Loucy (cell line): Measurements from ENCODE around the gene SLC39A11.
"Not testable (repeated sequence)": the region's sequence is repeated elsewhere in the genome, so short reads cannot be mapped to it uniquely, and the experiment has no call there.

Experiments used
- H2AFZ ChIP-seq: fragments of 200-600 bp; sonication (generic); 2 replicates; pipeline ENCODE4 v1.6.0; 2016; ENCODE audit warnings: antibody characterized with exemption, mild to moderate bottlenecking, low read length, moderate library complexity
- H3F3A ChIP-seq: fragments of 200-600 bp; 2 replicates; pipeline ENCODE4 v1.6.0; 2016; ENCODE audit warnings: antibody characterized with exemption, low read depth, mild to moderate bottlenecking
- H3K27me3 ChIP-seq: fragments of 200-600 bp; sonication (generic); 2 replicates; pipeline ENCODE4 v1.6.1; 2014; ENCODE audit warnings: low read length, mild to moderate bottlenecking; ENCODE audit not compliant: insufficient read depth, poor library complexity, severe bottlenecking
- H3K36me3 ChIP-seq: fragments of 200-600 bp; sonication (generic); 2 replicates; pipeline ENCODE4 v1.6.1; 2016; ENCODE audit warnings: low read length; ENCODE audit not compliant: insufficient read depth
- H3K4me1 ChIP-seq: fragments of 200-600 bp; sonication (generic); 2 replicates; pipeline ENCODE4 v1.5.1; 2014; ENCODE audit warnings: low read length, mild to moderate bottlenecking; ENCODE audit not compliant: insufficient read depth, poor library complexity, severe bottlenecking
- H3K4me2 ChIP-seq: fragments of 200-600 bp; sonication (generic); 2 replicates; pipeline ENCODE4 v1.6.0; 2014; ENCODE audit warnings: antibody characterized with exemption, low read length, low read depth, mild to moderate bottlenecking; ENCODE audit not compliant: poor library complexity, severe bottlenecking
- H3K4me3 ChIP-seq: fragments of 200-600 bp; sonication (generic); 2 replicates; pipeline ENCODE4 v1.5.1; 2014; ENCODE audit warnings: low read length, mild to moderate bottlenecking, mixed read lengths; ENCODE audit not compliant: poor library complexity, severe bottlenecking
- H3K79me2 ChIP-seq: fragments of 200-600 bp; sonication (generic); 2 replicates; pipeline ENCODE4 v1.6.1; 2014; ENCODE audit warnings: low read length; ENCODE audit not compliant: insufficient read depth
- H3K9ac ChIP-seq: fragments of 200-600 bp; sonication (generic); 2 replicates; pipeline ENCODE4 v1.6.0; 2014; ENCODE audit warnings: mild to moderate bottlenecking, low read depth, low read length, moderate library complexity; ENCODE audit not compliant: poor library complexity, severe bottlenecking
- H3K9me2 ChIP-seq: fragments of 200-600 bp; sonication (generic); replicated peaks from 2 replicates; pipeline ENCODE4 v1.6.1; 2016; ENCODE audit warnings: low read depth, low read length, mixed read lengths
- H3K9me3 ChIP-seq: fragments of 200-600 bp; sonication (generic); 2 replicates; pipeline ENCODE4 v1.6.1; 2014; ENCODE audit warnings: mild to moderate bottlenecking, antibody characterized with exemption, low read length, low read depth; ENCODE audit not compliant: insufficient read depth
- H4K20me1 ChIP-seq: fragments of 200-600 bp; sonication (generic); 2 replicates; pipeline ENCODE4 v1.6.0; 2014; ENCODE audit warnings: antibody characterized with exemption, low read length, mild to moderate bottlenecking; ENCODE audit not compliant: insufficient read depth, poor library complexity, severe bottlenecking
- EZH2phosphoT487 ChIP-seq: fragments of 200-600 bp; IDR thresholded peaks from 2 replicates; pipeline ENCODE4 v1.6.1; 2018; ENCODE audit warnings: antibody characterized with exemption, mild to moderate bottlenecking, moderate library complexity, borderline replicate concordance
- TF ChIP-seq, protein P1 (sequence below): fragments of 200-600 bp; sonication (generic); conservative IDR thresholded peaks from 2 replicates; pipeline ENCODE4 v1.5.1; 2014; ENCODE audit warnings: mild to moderate bottlenecking, antibody characterized with exemption, low read length

The SLC39A11 gene

DNA sequence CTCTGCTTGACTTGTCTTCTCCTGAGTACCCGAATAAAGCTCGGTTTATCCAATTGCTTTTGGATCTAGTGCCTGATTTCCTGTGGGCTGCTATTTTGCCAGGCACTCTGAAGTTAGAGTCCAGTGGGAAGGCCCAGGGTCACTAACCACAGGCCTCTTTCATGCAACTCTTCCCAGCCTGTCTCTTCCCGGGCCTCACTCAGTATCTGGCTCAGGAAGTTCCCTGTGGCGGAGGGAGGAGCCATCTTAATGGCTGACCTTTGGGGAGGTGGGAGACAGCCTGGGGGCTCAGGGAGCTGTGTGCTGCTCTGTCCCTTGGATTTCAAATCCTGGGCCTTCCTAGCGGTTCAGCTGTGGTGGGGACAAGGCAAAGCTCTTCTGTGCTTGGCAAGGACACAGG, 328.5 kb downstream of the SLC39A11 start:
- Histone ChIP-seq H3K9ac (no peak overlapping the region), H3K4me3 (no peak overlapping the region), H3K36me3 (no peaks in the 10 kb centered on the region), H3F3A (no peaks in the 10 kb centered on the region), H4K20me1 (no peaks in the 10 kb centered on the region), H2AFZ (no peak overlapping the region), H3K4me1 (no peaks in the 10 kb centered on the region), H3K9me2 (no peaks in the 10 kb centered on the region), H3K9me3 (no peaks in the 10 kb centered on the region), H3K27me3 (no peaks in the 10 kb centered on the region), H3K4me2 (no peak overlapping the region), H3K79me2 (no peaks in the 10 kb centered on the region)
- TF ChIP-seq EZH2phosphoT487, result no peak
- TF ChIP-seq, protein P1, sequence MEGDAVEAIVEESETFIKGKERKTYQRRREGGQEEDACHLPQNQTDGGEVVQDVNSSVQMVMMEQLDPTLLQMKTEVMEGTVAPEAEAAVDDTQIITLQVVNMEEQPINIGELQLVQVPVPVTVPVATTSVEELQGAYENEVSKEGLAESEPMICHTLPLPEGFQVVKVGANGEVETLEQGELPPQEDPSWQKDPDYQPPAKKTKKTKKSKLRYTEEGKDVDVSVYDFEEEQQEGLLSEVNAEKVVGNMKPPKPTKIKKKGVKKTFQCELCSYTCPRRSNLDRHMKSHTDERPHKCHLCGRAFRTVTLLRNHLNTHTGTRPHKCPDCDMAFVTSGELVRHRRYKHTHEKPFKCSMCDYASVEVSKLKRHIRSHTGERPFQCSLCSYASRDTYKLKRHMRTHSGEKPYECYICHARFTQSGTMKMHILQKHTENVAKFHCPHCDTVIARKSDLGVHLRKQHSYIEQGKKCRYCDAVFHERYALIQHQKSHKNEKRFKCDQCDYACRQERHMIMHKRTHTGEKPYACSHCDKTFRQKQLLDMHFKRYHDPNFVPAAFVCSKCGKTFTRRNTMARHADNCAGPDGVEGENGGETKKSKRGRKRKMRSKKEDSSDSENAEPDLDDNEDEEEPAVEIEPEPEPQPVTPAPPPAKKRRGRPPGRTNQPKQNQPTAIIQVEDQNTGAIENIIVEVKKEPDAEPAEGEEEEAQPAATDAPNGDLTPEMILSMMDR, result no peak

DNA sequence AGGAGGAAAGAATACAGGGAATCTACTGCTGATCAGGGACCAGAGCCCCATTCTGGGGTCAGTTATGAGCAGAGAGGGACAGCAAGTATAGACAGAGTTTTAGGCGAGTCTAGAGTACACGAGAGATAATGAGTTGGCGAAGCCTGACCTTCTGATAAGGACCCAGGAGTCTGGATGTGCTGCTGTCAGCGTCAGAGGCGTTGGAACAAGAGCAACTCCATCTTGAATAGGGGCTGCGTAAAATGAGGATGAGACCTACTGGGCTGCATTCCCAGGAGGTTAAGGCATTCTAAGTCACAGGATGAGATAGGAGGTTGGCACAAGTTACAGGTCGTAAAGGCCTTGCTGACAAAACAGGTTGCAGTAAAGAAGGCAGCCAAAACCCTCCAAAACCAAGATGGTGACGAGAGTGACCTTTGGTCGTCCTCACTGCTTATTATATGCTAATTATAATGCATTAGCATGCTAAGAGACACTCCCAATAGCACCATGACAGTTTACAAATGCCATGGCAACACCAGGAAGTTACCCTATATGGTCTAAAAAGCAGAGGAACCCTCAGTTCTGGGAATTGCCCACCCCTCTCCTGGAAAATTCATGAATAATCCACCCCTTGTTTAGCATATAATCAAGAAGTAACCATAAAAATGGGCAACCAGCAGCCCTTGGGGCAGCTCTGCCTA, 330.5 kb downstream of the SLC39A11 start:
- not testable (repeated sequence) for H3K79me2 ChIP-seq, H3K9me2 ChIP-seq, H3K9me3 ChIP-seq, H3K27me3 ChIP-seq, H3K36me3 ChIP-seq, H3F3A ChIP-seq, H3K4me1 ChIP-seq, H3K9ac ChIP-seq, H2AFZ ChIP-seq, H3K4me2 ChIP-seq, H3K4me3 ChIP-seq, H4K20me1 ChIP-seq

DNA sequence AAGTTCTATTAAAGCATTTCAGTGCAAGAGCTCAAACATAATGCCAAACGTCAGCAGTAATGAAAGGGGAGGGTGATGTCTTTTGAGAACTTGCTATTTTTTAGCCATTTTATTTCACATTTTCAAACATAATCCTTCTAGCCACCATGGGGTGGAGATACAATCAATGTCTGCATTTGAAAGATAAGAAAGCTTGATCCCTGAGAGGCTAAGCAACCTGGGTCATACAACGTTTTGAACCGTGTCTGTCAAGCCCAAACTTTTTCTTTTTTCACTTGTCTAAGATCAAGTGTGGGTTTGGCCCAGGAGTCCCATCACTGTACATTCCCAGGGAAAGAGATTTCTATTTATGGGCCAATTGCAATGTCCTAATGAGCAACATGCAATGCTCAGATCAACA, 331.1 kb downstream of the SLC39A11 start:
- no peaks in the 10 kb centered on the region for H3F3A ChIP-seq
- no peak overlapping the region for H3K4me2 ChIP-seq
- no peak overlapping the region for H3K4me3 ChIP-seq
- no peaks in the 10 kb centered on the region for H3K9me2 ChIP-seq
- no peaks in the 10 kb centered on the region for H3K36me3 ChIP-seq
- no peaks in the 10 kb centered on the region for H3K79me2 ChIP-seq
- no peaks in the 10 kb centered on the region for H4K20me1 ChIP-seq
- H3K27me3 ChIP-seq, result no peaks in the 10 kb centered on the region
- no peak overlapping the region for H2AFZ ChIP-seq
- TF ChIP-seq EZH2phosphoT487, result no peak
- TF ChIP-seq, protein P1, result no peak
- H3K9me3 ChIP-seq, result no peaks in the 10 kb centered on the region
- no peak overlapping the region for H3K9ac ChIP-seq
- H3K4me1 ChIP-seq, result no peaks in the 10 kb centered on the region

DNA sequence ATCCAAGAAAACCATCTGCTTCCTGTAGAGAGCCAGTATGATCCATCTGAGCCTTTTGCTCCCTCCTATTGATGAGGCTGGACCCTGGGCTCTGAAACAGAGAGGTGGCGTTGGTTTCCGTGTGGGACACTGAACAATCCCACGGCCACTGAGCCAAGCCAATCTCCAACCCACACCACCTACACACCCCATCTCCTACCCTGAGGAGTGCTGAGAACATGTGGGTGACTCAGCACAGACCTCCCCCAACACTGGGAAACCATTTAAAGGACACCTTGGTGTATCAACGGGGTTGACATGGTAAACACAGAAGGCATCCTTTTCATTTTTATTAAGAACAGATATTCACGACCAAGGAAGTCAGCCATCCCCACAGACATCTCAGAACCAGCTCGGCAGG, 332.1 kb downstream of the SLC39A11 start:
- no peaks in the 10 kb centered on the region for H3K79me2 ChIP-seq
- no peak overlapping the region for H3K9ac ChIP-seq
- H3K27me3 ChIP-seq, result no peaks in the 10 kb centered on the region
- no peaks in the 10 kb centered on the region for H4K20me1 ChIP-seq
- H2AFZ ChIP-seq, result no peak overlapping the region
- H3K4me3 ChIP-seq, result no peak overlapping the region
- TF ChIP-seq, protein P1, result no peak
- TF ChIP-seq EZH2phosphoT487, result no peak
- H3K9me3 ChIP-seq, result no peaks in the 10 kb centered on the region
- no peaks in the 10 kb centered on the region for H3F3A ChIP-seq
- H3K4me2 ChIP-seq, result no peak overlapping the region
- no peaks in the 10 kb centered on the region for H3K36me3 ChIP-seq
- H3K9me2 ChIP-seq, result no peaks in the 10 kb centered on the region
- H3K4me1 ChIP-seq, result no peaks in the 10 kb centered on the region
